Measurements from ENCODE around the gene MRO. TPM values are rescaled to one million over a fixed set of nuclear protein-coding genes. Genes with fewer than 3 reads are reported as not detected.

The MRO gene
- total RNA-seq, 4 donors from 2014 or later, result 0.18 to 1.4 (median 0.49) TPM; not detected in 1

- in situ Hi-C loops (cut with MboI; ENCODE audit: low sequenced_read_pairs in 4 of 4) (no loop called here), intact Hi-C loops (cut with DNase I; ENCODE audit: low total_unique reads) (no loop called here)
- no peaks in the 10 kb centered on the region for H3K9me3 ChIP-seq
- no peaks in the 10 kb centered on the region for H3K36me3 ChIP-seq
- H3K27me3 ChIP-seq, result no peaks in the 10 kb centered on the region
- H3K4me3 ChIP-seq, result no peak overlapping the region
- no peak overlapping the region for H3K27ac ChIP-seq
- TF ChIP-seq POLR2A (IDR thresholded peaks at IDR 0.05), result no peak
- TF ChIP-seq CTCF (IDR thresholded peaks at IDR 0.05 in 4 of 5, conservative IDR thresholded peaks at IDR 0.05 in 1 of 5), result no peak
- no peaks in the 10 kb centered on the region for H3K4me1 ChIP-seq
- ATAC-seq (no peak), DNase-seq (no peak)
Observed at GRCh38 chr18:50754297-50754696, 65.5 kb downstream of the MRO start.

- Histone ChIP-seq H3K27me3 (no peaks in the 10 kb centered on the region), H3K4me1 (no peaks in the 10 kb centered on the region), H3K9me3 (no peaks in the 10 kb centered on the region), H3K36me3 (no peaks in the 10 kb centered on the region), H3K4me3 (no peak overlapping the region), H3K27ac (no peak overlapping the region)
- in situ Hi-C loops (cut with MboI; ENCODE audit: low sequenced_read_pairs in 4 of 4), result no loop called here
- no peak for TF ChIP-seq POLR2A (IDR thresholded peaks at IDR 0.05)
- no peak for DNase-seq
- no peak for ATAC-seq
- intact Hi-C loops (cut with DNase I; ENCODE audit: low total_unique reads), result no loop called here
Observed at GRCh38 chr18:50753311-50753710, 66.5 kb downstream of the MRO start.

- ATAC-seq (no peak), DNase-seq (no peak)
- no peak overlapping the region for H3K4me3 ChIP-seq
- TF ChIP-seq CTCF (IDR thresholded peaks at IDR 0.05 in 4 of 5, conservative IDR thresholded peaks at IDR 0.05 in 1 of 5) (no peak), POLR2A (IDR thresholded peaks at IDR 0.05) (no peak)
- H3K27ac ChIP-seq, result no peak overlapping the region
- intact Hi-C loops (cut with DNase I; ENCODE audit: low total_unique reads) (no loop called here), in situ Hi-C loops (cut with MboI; ENCODE audit: low sequenced_read_pairs in 4 of 4) (no loop called here)
- no peaks in the 10 kb centered on the region for H3K4me1 ChIP-seq
- H3K36me3 ChIP-seq, result no peaks in the 10 kb centered on the region
- no peaks in the 10 kb centered on the region for H3K9me3 ChIP-seq
- H3K27me3 ChIP-seq, result no peaks in the 10 kb centered on the region
Observed at GRCh38 chr18:50751947-50752346, 67.9 kb downstream of the MRO start.

- H3K4me3 ChIP-seq, result no peak overlapping the region
- no peaks in the 10 kb centered on the region for H3K36me3 ChIP-seq
- in situ Hi-C loops (cut with MboI; ENCODE audit: low sequenced_read_pairs in 4 of 4) (no loop called here), intact Hi-C loops (cut with DNase I; ENCODE audit: low total_unique reads) (no loop called here)
- no peak for ATAC-seq
- H3K9me3 ChIP-seq, result no peaks in the 10 kb centered on the region
- TF ChIP-seq CTCF (IDR thresholded peaks at IDR 0.05 in 4 of 5, conservative IDR thresholded peaks at IDR 0.05 in 1 of 5), result no peak
- no peak for TF ChIP-seq POLR2A (IDR thresholded peaks at IDR 0.05)
- no peak overlapping the region for H3K27ac ChIP-seq
- no peaks in the 10 kb centered on the region for H3K4me1 ChIP-seq
- no peak for DNase-seq
- H3K27me3 ChIP-seq, result no peaks in the 10 kb centered on the region
Observed at GRCh38 chr18:50751490-50751889, 68.3 kb downstream of the MRO start.

GRCh38 chr18:50750546-50750945, 69.3 kb downstream of the MRO start:
- no peak for DNase-seq
- intact Hi-C loops (cut with DNase I; ENCODE audit: low total_unique reads) (no loop called here), in situ Hi-C loops (cut with MboI; ENCODE audit: low sequenced_read_pairs in 4 of 4) (no loop called here)
- Histone ChIP-seq H3K27me3 (no peaks in the 10 kb centered on the region), H3K4me3 (no peak overlapping the region), H3K36me3 (no peaks in the 10 kb centered on the region), H3K9me3 (no peaks in the 10 kb centered on the region), H3K4me1 (no peaks in the 10 kb centered on the region), H3K27ac (no peak overlapping the region)
- TF ChIP-seq POLR2A (IDR thresholded peaks at IDR 0.05) (no peak), CTCF (IDR thresholded peaks at IDR 0.05 in 4 of 5, conservative IDR thresholded peaks at IDR 0.05 in 1 of 5) (no peak)
- ATAC-seq, result no peak
